HG03025 (cell line): Measurements from ENCODE around the gene MORC2.

Experiments used
- ATAC-seq: cut with Tn5 transposase; IDR thresholded peaks from one replicate; pipeline ENCODE4 v1.9.1; 2021; ENCODE audit warnings: mild to moderate bottlenecking, moderate library complexity; ENCODE audit not compliant: unreplicated experiment, low FRiP score

MORC2 gene

GRCh38 chr22:30922151-30922611 is 46.4 kb downstream of the MORC2 start:
- ATAC-seq, result no peak

- ATAC-seq, result no peak
These were observed 47.5 kb downstream of the MORC2 start for GRCh38 chr22:30921108-30921507.

- ATAC-seq, result no peak
These were observed 48.2 kb downstream of the MORC2 start for GRCh38 chr22:30920407-30920806.

GRCh38 chr22:30919973-30920372 is 48.6 kb downstream of the MORC2 start:
- ATAC-seq, result no peak

- ATAC-seq, result no peak
These were observed 49.8 kb downstream of the MORC2 start for GRCh38 chr22:30918761-30919160.

- ATAC-seq, result no peak
These were observed 58.2 kb downstream of the MORC2 start for GRCh38 chr22:30910358-30910757.

GRCh38 chr22:30909306-30909705 is 59.3 kb downstream of the MORC2 start:
- ATAC-seq, result no peak

- no peak for ATAC-seq
These were observed 60.5 kb downstream of the MORC2 start for GRCh38 chr22:30908051-30908461.

- no peak for ATAC-seq
These were observed 61.6 kb downstream of the MORC2 start for GRCh38 chr22:30906946-30907345.

- no peak for ATAC-seq
These were observed 62.2 kb downstream of the MORC2 start for GRCh38 chr22:30906411-30906810.

- no peak for ATAC-seq
These were observed 62.8 kb downstream of the MORC2 start for GRCh38 chr22:30905696-30906341.

GRCh38 chr22:30903876-30904460 is 64.6 kb downstream of the MORC2 start:
- no peak for ATAC-seq

- no peak for ATAC-seq
These were observed 65.8 kb downstream of the MORC2 start for GRCh38 chr22:30902496-30903357.

- ATAC-seq, result no peak
These were observed 74.2 kb downstream of the MORC2 start for GRCh38 chr22:30894371-30894740.

- ATAC-seq, result no peak
These were observed 74.9 kb downstream of the MORC2 start for GRCh38 chr22:30893434-30894370.

GRCh38 chr22:30892731-30893221 is 75.8 kb downstream of the MORC2 start:
- no peak for ATAC-seq

- no peak for ATAC-seq
These were observed 76.3 kb downstream of the MORC2 start for GRCh38 chr22:30892286-30892685.

GRCh38 chr22:30891781-30892180 is 76.8 kb downstream of the MORC2 start:
- no peak for ATAC-seq

- ATAC-seq, result no peak
These were observed 77.2 kb downstream of the MORC2 start for GRCh38 chr22:30891443-30891755.

- ATAC-seq, result no peak
These were observed 77.7 kb downstream of the MORC2 start for GRCh38 chr22:30890686-30891442.
